GM19397 (cell line): Measurements from ENCODE around the gene RNF215.

Source experiments
- ATAC-seq: cut with Tn5 transposase; IDR thresholded peaks from one replicate; pipeline ENCODE4 v1.9.1; 2021; ENCODE audit warnings: mild to moderate bottlenecking, moderate library complexity; ENCODE audit not compliant: unreplicated experiment

The RNF215 gene

DNA sequence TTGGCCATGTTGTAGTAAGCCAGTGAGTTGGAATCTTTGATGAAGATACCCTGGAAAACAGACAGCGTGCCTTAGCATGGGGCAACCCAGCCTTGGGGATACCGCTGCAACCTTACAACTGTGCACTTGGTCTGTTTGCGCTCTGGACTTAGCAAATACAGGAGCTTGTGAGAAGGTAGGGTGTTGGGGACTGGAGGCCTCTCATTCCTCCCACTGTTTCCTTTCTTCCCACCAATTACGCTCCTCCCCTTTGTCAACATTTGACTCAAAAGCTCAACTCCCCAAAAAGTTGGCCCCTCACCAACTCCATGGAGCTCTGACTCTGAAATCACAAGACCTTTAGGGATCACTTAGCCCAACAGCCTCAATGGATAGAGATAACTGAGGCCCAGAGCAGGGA lies 52.6 kb downstream of the RNF215 start:
- ATAC-seq, result no peak

DNA sequence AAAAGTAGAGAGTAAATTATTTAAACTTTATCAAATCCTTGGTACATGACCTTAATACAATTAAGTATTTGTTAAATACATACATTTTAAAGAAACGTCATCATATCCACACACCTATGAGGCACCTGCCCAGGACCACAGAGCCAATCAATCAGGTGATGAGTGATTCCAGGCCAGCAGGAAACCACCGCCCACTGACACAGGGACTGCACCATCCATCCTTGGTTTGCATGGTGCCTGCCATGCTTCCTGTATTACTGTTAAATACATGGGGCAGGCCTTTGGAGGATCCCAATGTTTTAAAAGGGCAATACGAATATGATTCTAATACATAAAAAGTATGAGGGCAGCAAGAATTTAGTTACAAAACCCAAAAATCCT lies 53.5 kb downstream of the RNF215 start:
- no peak for ATAC-seq

DNA sequence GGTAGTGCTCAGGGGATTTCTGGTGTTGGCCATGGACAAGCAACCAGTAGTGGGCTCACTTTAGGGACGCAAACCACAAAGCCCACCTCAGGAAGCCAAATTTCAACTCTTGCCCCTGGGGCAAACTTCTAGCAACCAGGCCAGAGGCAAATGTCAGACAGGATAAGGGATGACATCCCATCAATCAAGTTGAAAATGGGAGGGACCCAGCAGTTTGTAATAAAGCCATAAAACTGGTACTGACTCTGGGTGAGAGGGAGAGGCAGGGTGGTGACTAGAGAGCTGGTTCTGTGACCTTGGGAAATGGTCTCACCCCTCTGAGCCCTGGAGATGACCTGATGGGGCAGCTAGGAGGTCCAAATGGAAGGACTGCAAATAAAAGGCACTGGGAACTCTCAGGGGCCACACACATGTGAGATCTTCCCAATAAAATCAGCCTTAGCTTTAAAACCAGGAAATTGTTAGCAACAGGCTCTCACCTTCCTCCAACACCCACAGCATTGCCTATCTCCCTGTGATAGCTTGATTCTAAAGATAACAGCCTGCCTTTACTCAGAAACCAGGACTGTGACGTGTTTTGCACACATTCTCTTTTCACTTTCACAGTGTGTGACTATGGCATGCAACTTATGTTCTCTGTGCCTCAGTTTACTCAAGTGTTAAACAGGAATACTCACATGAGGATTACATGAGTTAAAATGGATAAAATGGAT lies 54.1 kb downstream of the RNF215 start:
- no peak for ATAC-seq

DNA sequence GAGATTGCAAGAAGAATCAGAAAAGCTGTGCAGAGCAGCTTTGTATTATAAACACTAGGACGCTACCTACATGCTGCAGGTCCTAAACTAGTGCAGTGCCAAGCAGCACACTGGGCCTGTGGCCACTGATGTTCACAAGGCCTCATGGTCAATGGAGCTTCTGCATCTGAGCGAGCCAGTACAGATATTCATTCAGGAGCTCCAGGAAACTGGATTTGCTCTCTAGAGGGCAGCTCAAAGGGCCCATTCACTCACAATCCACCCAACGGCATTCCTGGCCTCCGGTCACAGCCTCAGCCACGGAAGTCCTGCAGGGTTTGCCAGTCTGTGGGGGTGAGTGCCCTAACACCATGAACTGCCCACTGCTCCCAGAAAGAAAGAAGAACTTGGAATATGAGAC lies 54.7 kb downstream of the RNF215 start:
- no peak for ATAC-seq
